NB4 (cell line): ENCODE data around the gene CCDC78.

Experiments used
- CTCF ChIP-seq: IDR thresholded peaks from one replicate; pipeline ENCODE4 v1.5.1; 2012; ENCODE audit warnings: low read depth, low read length
- MAX ChIP-seq: IDR thresholded peaks from 2 replicates; pipeline ENCODE4 v1.6.1; 2011; ENCODE audit warnings: low read depth, low read length
- MYC ChIP-seq: IDR thresholded peaks from 2 replicates; pipeline ENCODE4 v1.6.1; 2011; ENCODE audit warnings: low read depth, low read length
- POLR2A ChIP-seq: IDR thresholded peaks from 2 replicates; pipeline ENCODE4 v1.6.1; 2011; ENCODE audit warnings: mild to moderate bottlenecking; ENCODE audit not compliant: insufficient read length; ENCODE audit errors: extremely low read depth

GRCh38 chr16:698911-699671 lies 27.2 kb downstream of the CCDC78 start:
- TF ChIP-seq CTCF (no peak), POLR2A (no peak), MYC (no peak), MAX (no peak)
